HUES48 (cell line): Measurements from ENCODE around the gene ANGEL1.

Experiments used
- H3K27ac ChIP-seq: one replicate; pipeline ENCODE4 v1.7.0; 2013; ENCODE audit warnings: low read depth, low read length, inconsistent platforms
- H3K27me3 ChIP-seq: 2 replicates; pipeline ENCODE4 v1.6.1; 2013; ENCODE audit warnings: mild to moderate bottlenecking, low read length; ENCODE audit not compliant: control insufficient read depth, insufficient read depth
- H3K36me3 ChIP-seq: 2 replicates; pipeline ENCODE4 v1.6.1; 2013; ENCODE audit warnings: low read length; ENCODE audit not compliant: control insufficient read depth, insufficient read depth
- H3K4me1 ChIP-seq: 2 replicates; pipeline ENCODE4 v1.6.1; 2013; ENCODE audit warnings: mild to moderate bottlenecking, low read length; ENCODE audit not compliant: control insufficient read depth, insufficient read depth
- H3K4me3 ChIP-seq: 2 replicates; pipeline ENCODE4 v1.5.1; 2013; ENCODE audit warnings: mild to moderate bottlenecking, low read depth, low read length
- H3K9ac ChIP-seq: 2 replicates; pipeline ENCODE4 v1.6.1; 2013; ENCODE audit warnings: mild to moderate bottlenecking, low read depth, low read length, moderate library complexity
- H3K9me3 ChIP-seq: 2 replicates; pipeline ENCODE4 v1.6.1; 2013; ENCODE audit warnings: low read length; ENCODE audit not compliant: control insufficient read depth, insufficient read depth

ANGEL1 gene

DNA sequence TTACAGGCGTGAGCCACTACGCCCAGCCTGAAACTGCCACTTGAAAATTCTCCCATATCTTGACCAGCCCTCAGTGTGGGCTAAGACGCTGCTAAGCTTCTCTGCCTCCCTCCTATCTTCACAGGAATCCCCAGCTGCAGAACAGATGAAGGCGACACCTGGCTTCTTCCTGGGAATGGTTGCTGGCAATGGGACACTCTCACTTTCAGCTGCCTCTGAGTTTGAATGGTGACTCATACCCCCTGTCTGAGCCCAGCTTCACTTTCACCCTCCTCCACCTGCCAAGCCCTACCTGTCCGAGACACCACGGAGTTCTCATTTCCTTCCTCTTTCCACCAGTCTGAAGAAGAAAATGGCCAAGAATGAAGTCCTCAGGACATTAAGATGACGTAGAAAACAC is 69.7 kb downstream of the ANGEL1 start:
- Histone ChIP-seq H3K4me1 (no peaks in the 10 kb centered on the region), H3K27ac (no peak overlapping the region), H3K9me3 (peaks cover 2% of the 10 kb centered on the region), H3K36me3 (no peaks in the 10 kb centered on the region), H3K9ac (no peak overlapping the region), H3K27me3 (no peaks in the 10 kb centered on the region), H3K4me3 (no peak overlapping the region)

DNA sequence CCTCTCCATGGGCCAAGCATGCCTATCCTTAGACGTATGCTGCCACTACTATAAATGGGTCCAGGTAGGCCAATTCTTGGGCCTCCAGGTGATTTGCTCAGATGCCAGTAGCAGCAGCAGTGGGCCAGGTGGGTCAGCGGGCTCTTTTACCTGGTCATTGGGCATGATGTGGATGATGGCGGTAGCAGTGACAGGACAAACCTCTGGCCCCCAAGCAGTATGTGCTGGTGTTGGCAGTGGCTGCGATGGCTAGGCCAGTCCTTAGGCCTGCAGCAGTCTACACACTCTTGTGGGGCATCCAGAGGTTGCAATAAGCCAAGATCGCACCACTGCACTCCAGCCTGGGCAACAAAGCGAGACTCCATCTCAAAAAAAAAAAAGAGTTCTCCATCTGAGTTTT is 70.5 kb downstream of the ANGEL1 start:
- Histone ChIP-seq H3K27me3 (no peaks in the 10 kb centered on the region), H3K4me1 (no peaks in the 10 kb centered on the region), H3K27ac (no peak overlapping the region), H3K9ac (no peak overlapping the region), H3K4me3 (no peak overlapping the region), H3K9me3 (peaks cover 2% of the 10 kb centered on the region), H3K36me3 (no peaks in the 10 kb centered on the region)

DNA sequence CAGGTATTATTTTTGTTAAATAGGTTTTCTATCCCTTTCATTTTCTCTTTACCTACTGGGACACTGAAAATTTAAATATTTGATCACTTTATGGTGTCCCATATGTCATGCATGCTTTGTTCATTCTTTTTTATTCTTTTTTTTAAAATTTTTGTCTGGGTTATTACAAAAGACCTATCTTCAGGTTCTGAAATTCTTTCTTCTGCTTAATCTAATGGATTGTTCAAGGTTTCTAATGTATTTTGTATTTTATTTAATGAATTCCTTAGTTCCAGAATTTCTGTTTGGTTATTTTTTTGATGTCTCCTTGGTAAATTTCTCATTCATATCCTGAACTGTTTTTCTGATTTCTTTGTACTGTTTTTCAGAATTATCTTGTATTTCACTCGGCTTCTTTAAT is 71.6 kb downstream of the ANGEL1 start:
- H3K9ac ChIP-seq = no peak overlapping the region
- no peak overlapping the region for H3K27ac ChIP-seq
- no peaks in the 10 kb centered on the region for H3K4me1 ChIP-seq
- H3K9me3 ChIP-seq = peaks cover 2% of the 10 kb centered on the region
- H3K27me3 ChIP-seq = no peaks in the 10 kb centered on the region
- H3K36me3 ChIP-seq = no peaks in the 10 kb centered on the region
- no peak overlapping the region for H3K4me3 ChIP-seq
